ENCODE measurements around the gene C12orf56. TPM values are rescaled to one million over a fixed set of nuclear protein-coding genes. Genes with fewer than 3 reads are reported as not detected.

Gene C12orf56
- total RNA-seq, 1 donor from 2014 or later, result not detected

- intact Hi-C loops (cut with DNase I), result no loop called here
- Histone ChIP-seq H3K4me1 (no peaks in the 10 kb centered on the region), H3K4me3 (no peak overlapping the region), H3K27me3 (no peaks in the 10 kb centered on the region), H3K36me3 (peaks cover 69% of the 10 kb centered on the region), H3K27ac (no peak overlapping the region), H3K9me3 (no peaks in the 10 kb centered on the region)
- DNase-seq, result no peak
- no peak for ATAC-seq
- no peak for TF ChIP-seq CTCF (IDR thresholded peaks at IDR 0.05)
Observed at GRCh38 chr12:64411427-64411826, 20.9 kb upstream of the C12orf56 start.

DNA sequence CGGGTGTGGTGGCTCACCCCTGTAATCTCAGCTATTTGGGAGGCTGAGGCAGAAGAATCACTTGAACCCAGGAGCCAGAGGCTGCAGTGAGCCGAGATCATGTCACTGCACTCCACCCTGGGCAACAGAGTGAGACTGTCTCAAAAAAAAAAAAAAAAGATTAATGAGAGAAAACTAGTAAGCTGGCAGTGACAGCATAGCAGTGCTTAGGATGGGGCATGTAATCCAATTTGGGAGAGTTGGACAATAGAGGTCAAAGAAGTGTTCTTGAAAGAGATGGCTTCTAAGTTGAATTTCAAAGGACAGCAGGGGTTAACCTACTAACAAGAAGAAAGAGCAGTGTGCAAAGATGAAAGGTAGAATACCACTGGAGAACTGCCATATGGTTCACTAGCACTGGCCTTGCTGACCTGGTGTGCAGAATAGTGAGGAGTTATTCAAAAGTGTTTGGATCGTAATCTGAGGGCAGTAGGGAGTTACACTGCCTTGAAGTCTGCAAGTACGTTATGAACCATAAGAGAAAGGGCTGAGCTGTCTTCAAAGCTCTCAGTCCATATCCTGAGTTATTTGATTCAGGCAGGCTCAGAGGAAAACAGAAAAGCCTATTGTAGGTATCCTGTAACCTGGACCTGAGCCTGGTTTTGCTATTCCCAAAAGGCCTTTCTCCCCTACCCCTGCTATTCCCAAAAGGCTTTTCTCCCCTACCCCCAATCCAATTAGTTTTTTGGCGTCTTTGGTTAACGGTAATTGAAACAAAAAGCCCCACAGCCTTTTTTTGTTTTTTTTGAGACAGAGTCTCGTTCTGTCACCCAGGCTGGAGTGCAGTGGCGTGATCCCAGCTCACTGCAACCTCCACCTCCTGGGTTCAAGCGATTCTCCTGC lies 17.0 kb upstream of the C12orf56 start:
- Histone ChIP-seq H3K9me3 (no peaks in the 10 kb centered on the region), H3K27me3 (no peaks in the 10 kb centered on the region), H3K36me3 (peaks cover 31% of the 10 kb centered on the region), H3K27ac (no peak overlapping the region), H3K4me3 (no peak overlapping the region), H3K4me1 (peaks cover 11% of the 10 kb centered on the region)
- DNase-seq (no peak), ATAC-seq (no peak)
- TF ChIP-seq CTCF (IDR thresholded peaks at IDR 0.05), result no peak
- intact Hi-C loops (cut with DNase I), result no loop called here

- no peak for TF ChIP-seq CTCF (IDR thresholded peaks at IDR 0.05)
- intact Hi-C loops (cut with DNase I), result no loop called here
- peak; percentile 83 for DNase-seq
- Histone ChIP-seq H3K36me3 (peaks cover 1% of the 10 kb centered on the region), H3K27me3 (no peaks in the 10 kb centered on the region), H3K9me3 (no peaks in the 10 kb centered on the region), H3K4me3 (peak overlapping the region; percentile 98), H3K4me1 (peaks cover 11% of the 10 kb centered on the region), H3K27ac (peak overlapping the region; percentile 96)
- ATAC-seq, result peak; percentile 66
Observed at GRCh38 chr12:64404470-64405256, 14.1 kb upstream of the C12orf56 start.

- Histone ChIP-seq H3K27me3 (no peaks in the 10 kb centered on the region), H3K27ac (peak within 1 kb of the TSS; percentile 96), H3K4me1 (peaks cover 11% of the 10 kb centered on the region), H3K9me3 (no peaks in the 10 kb centered on the region), H3K4me3 (peak within 1 kb of the TSS; percentile 98), H3K36me3 (no peaks in the 10 kb centered on the region)
- ATAC-seq (peak; percentile 97), DNase-seq (peak; percentile 98)
- TF ChIP-seq CTCF (IDR thresholded peaks at IDR 0.05), result no peak
- intact Hi-C loops (cut with DNase I), result no loop called here
Observed at GRCh38 chr12:64403707-64404469, 13.3 kb upstream of the C12orf56 start, which contains the start of gene XPOT. Gene XPOT (plus strand): TSS chr12:64404392. CDS start chr12:64410036, 5,644 bp downstream.

DNA sequence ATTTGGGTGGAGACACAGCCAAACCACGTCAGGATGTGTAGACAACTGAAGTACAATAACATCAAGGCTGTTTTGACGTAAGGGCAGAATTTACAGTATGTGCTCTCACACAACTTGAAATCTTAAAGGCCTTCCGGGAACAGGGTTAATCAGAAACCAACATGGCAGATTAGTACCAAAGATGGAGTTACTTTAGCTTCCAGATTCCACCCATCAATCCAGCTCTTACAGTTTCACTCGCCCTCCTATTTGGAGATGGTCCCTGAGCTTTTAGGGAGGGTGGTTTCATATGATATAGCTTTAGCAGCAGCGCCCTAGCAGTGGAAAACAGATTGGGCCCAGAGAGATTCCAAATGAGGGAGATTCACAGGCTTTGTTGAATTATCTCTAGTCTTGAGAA lies 11.6 kb upstream of the C12orf56 start:
- TF ChIP-seq CTCF (IDR thresholded peaks at IDR 0.05), result no peak
- intact Hi-C loops (cut with DNase I), result no loop called here
- Histone ChIP-seq H3K27ac (no peak overlapping the region), H3K9me3 (no peaks in the 10 kb centered on the region), H3K4me1 (peaks cover 11% of the 10 kb centered on the region), H3K27me3 (no peaks in the 10 kb centered on the region), H3K36me3 (no peaks in the 10 kb centered on the region), H3K4me3 (no peak overlapping the region)
- ATAC-seq (no peak), DNase-seq (no peak)
